DMS153 (cell line): ENCODE results near the gene MUC22.
A peak's percentile ranks its signal among the peaks of the same experiment; 100 is the strongest.

Experiments used
- DNase-seq: peaks from one replicate; lab custom pipeline; 2025; lab: John Stamatoyannopoulos, UW

The MUC22 gene

DNA sequence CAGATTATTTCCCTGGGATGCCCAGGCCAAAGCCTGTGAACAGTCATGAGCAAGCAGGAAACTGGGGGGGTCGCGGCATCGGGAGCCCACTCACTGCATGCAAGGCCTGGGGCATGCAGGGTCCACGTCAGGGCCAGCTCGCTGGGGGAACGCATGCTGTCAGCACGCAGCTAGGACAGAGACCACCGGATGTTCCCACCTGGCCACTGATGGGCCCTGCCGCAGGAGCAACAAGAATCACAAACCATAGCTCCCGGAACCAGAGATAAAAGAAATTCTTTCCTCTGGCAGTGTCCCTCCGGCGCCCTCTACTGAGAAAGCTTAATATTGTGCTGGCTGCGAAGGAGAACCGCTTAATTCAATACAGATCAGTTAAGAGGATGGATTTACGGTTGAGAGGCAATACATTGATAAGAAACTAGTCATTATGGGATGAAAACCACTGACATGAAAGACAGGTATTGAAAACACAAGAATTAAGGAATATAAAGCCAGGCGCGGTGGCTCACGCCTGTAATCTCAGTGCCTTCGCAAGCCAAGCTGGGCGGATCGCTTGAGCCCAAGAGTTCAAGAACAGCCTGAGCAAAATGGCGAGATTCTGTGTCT, 69.5 kb downstream of the MUC22 start:
- peak; percentile 50 for DNase-seq

DNA sequence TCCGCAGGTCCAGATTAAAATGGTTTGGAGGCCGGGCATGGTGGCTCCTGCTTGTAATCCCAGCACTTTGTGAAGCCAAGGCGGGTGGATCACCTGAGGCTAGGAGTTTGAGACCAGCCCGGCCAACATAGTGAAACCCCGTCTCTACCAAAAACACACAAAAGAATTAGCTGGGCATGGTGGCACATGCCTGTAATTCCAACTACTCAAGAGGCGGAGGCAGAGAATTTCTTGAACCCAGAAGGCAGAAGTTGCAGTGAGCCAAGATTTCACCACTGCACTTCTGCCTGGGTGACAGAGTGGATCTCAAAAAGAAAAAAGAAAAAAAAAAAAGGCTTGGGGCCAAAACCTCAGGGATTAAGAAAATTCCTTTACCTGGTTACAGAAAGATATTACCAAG, 71.6 kb downstream of the MUC22 start:
- no peak for DNase-seq

DNA sequence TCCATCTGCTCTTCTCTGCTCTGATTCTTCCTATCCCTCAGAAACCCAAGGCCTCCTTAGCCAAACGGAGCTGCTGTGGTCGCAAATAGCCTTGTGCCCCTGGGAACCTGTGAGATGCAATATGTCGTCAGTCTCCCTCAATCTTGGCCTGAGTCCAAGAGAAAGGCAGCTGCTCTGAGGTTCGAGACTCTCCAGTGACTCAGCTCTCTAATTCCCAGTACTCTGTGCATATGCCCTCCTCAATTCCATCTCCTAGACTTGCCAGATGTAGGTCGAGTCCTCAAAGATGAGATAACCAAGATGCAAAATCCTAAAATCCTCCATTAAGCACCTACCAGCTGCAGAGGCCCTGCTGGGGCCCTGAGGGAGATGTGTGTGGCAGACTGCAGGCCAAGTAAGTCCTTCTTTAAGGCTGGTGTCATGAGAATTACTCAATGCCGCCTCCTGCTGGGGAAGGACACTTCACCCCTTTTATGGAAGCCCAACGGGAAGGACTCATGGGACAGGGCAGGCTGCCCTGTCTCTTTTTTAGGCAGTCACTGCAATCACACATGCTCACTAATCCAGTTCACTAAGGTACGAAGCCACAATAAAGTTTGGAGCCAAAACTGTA, 73.6 kb downstream of the MUC22 start:
- DNase-seq, result peak; percentile 18
